GM19023 (cell line): ENCODE results near the gene MTRFR.

Source experiments
- ATAC-seq: cut with Tn5 transposase; IDR thresholded peaks from one replicate; pipeline ENCODE4 v1.9.1; 2021; ENCODE audit warnings: mild to moderate bottlenecking, moderate library complexity; ENCODE audit not compliant: unreplicated experiment

The MTRFR gene

DNA sequence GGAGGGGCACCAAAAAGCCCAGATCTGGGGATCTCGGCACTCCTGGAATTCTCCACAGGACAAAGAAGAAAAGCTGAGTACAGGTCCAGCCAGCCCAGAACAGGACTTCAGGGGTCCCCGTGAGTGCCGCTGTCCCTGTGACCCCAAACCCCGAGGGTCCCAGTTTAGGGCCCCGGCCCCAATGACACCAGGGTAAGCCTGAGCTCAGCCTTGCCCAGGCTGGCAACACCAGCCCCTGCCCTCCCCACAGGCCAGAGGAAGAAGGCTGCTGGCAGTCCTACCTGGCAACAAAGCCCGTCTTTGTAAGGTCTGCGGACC lies 36.6 kb downstream of the MTRFR start:
- no peak for ATAC-seq

DNA sequence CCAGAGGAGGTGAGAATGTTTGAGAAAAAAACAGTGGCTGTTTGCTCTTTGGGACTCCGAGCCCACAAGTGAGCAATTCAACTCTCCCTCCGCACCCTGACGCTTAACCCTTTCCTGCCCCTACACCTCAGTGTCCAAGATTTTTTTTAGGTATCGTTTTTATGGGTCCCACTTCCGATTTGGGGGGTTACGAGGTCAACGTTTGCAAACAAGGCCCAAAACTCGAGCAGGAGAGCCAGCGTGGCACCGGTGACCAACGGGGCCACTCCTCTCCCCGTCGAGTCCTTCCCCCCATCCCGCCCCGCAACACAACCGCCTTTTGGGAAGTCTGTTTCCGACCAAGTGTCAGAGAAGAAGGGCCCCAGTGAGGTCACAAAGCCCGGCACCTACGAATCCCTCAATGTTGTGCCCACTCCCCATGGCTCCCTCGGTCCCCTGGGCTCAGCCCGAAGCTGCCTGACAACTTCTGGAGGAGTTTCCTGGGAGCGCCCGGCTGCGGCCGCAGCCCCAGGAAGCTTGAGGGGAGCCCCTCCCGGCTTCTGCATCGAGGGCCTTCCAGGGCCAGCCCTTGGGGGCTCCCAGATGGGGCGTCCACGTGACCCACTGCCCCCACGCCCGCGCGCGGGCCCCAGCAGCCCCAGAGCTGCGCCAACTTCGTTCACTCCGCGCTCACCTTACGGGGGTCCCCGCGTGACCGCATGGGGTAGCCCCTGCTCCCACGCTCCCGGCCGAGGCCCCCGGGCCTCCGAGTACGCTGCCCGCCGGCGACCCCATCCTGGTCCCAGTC lies 37.2 kb downstream of the MTRFR start:
- ATAC-seq, result peak; percentile 11

DNA sequence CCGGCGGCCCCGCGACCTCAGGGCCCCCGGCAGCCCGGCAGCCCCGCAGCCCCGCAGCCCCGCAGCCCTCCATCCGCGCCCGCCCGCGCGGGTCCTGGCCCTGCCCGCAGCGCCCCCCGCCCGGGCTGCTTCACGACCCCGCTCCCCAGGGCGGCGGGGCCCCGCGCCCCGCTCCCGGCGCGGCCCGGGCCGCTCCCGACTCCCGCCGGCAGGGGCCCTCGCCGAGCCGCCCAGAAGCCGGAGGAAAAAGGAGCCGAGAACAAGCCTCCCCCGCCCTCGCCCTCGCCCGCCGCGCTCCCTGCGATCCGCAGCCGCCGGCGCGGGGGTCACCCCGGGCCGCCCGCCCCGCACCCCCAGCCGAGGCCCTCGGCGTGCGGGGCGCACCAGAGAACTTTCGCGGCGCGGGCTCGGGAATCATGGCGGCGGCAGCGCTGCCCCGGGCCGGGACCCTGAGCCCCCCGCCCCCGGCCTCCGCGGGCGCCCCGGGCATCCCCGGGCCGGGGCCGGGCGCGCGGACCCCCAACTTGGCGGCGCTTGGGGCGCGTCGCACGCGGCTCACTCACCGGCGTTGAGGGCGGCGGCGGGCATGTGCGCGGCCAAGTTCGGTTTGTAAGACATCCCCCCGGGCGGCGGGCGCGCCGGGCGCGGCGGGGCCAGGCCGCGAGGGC lies 37.9 kb downstream of the MTRFR start:
- ATAC-seq, result peak; percentile 70

DNA sequence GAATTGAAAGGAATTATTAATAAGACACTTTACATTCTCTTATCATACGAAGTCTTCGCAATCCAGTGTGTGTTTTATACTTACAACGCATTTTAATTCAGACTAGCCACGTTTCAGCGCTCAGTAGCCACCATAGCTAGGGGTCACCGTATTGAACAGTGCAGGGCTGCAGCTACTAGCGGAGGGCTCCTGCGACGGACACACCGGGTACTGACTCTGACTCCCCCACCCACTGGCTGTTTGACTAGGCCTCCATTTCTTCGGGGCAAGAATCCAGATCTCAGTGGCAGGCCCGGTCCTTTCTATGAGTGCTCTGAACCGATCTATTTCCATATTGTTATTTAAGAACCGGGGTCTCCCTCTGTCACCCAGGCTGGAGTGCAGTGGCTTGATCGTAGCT lies 39.9 kb downstream of the MTRFR start:
- ATAC-seq, result no peak

DNA sequence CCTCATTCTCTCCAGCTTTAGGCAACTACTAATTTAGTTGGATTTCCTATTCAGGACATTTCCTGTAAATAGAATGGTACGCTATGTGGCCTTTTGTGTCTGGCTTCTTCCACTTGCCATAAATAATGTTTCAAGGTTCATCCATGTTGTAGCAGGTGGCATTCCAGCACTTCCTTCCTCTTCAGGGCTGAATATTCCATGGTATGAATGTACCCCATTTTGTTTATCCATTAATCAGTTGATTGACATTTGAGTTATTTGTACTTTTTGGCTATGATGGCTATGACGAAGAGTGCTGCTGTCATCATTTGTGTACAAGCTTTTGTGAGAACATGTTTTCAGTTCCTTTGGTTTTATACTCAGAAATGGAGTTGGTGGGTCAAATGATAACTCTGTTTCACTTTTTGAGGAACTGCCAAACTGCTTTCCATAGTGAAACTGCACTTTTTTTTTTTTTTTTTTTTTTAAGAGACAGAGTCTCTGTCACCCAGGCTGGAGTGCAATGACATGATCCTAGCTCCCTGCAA lies 44.9 kb downstream of the MTRFR start:
- peak; percentile 45 for ATAC-seq

DNA sequence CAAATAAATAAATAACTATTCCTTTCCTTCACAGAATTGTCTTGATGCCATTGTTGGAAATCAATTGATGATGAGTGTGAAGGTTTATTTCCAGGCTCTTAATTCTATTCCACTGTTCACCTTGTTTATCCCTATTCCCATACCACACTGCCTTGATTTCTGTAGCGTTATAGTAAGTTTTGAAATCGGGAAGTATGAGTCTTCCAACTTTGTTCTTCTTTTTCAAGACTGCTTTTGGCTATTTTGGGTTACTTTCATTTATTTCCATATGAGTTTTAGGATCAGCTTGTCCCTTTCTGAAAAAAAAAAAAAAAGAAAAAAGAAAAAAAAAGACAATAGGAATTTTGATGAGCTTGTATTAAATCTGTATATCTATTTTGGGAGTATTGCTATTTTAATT lies 47.7 kb downstream of the MTRFR start:
- no peak for ATAC-seq

DNA sequence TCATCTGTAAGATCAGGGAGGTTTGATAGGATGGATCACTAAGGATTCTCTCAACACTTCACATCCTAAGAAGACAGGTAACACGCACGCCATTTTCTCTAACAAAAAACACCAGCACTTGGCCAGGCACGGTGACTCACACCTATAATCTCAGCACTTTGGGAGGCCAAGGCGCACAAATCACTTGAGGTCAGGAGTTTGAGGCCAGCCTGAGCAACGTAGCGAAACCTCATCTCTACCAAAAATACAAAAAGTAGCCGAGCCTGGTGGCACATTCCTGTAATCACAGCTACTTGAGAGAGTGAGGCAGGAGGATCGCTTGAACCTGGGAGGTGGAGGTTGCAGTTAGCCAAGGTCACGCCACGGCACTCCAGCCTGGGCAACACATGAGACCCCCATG lies 48.9 kb downstream of the MTRFR start:
- ATAC-seq, result no peak

DNA sequence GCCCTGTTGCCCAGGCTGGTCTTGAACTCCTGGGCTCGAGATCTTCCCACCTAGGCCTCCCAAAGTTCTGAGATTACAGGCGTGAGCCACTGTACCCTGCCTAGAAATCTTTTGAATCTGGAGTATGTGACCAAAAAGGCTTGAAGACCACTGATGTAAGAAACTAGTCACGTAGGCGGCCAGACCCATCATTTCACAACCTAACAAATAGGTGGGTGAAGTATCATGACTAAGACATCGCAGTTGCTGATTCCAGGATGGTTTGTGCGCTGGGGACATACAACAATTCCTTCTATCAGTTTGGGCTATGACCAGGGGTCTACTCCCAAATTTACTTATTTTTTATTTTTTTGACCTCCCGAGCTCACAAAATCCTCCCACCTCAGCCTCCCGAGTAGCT lies 50.2 kb downstream of the MTRFR start:
- ATAC-seq, result no peak

DNA sequence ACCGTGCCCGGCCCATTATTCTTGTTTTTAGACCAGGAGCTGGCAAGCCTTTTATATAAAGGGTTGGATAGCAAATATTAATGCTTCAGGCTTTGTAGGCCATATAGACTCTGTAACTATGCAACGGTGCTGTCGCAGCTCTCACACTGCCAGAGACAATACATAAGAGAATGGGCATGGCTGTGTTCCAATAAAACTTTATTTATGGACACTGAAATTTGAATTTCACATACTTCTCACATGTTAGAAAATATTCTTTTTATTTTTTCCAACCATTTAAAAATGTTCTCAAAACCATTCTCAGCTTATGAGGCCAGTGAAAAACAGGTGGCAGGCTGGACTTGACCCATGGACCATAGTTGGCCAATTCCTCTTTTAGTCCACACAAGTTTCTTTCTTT lies 51.4 kb downstream of the MTRFR start:
- no peak for ATAC-seq

DNA sequence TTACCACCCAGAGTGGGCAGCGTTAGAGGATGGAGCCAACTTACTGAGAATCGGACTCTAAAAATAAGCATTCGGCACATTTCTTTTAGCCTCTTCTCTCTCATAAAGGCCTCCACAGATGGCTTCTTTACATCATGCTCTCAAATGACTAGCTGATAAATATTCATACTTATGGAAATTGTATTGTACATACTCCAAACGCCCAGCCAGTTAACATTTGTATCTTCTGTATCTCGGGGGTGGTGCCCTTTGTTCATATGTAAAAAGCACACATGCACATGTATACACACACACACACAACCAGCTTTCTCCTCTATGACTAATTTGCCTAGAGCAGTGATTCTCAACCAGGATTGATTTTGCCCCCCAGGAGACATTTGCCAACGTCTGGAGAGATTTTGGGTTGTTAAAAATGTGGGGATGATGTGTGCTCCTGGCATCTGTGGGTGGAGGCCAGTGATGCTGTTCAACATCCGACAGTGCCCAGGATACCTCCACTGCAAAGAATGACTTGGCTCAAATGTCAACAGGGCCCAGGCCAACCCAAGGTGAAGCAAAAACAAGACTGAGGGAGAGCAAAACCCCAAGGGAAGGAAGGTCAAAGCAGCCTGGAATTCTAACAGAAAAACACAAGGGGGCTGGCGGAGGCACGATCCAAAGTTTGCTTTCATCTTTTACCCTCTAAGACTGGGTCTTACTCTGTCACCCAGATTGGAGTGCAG lies 53.6 kb downstream of the MTRFR start:
- no peak for ATAC-seq

DNA sequence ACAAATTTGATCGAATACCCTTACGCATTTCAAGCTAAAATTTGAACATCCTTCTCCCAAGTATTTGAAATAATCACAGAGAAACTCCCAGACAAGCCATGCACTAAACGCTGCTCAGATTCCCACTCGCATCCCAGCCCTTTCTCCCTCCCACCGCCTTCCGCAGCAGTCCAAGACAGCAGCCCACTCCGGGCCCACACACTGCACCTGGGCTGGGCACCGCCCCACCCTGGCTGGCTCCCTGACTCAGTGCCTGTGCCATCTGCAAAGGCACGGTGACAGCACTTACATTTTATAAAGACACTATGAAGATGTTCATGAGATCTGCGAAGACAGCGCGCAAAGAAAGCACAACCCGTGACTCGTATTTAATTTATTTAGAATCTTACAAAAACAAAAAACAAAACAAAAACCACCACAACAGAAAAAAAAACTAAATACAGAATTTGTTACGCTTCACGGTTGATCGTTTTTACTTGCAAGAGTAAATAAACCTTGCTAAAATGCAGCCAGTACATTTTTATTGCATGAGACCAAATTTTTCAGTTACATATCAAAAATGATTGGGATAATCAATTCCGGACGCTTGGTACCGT lies 55.6 kb downstream of the MTRFR start:
- no peak for ATAC-seq

DNA sequence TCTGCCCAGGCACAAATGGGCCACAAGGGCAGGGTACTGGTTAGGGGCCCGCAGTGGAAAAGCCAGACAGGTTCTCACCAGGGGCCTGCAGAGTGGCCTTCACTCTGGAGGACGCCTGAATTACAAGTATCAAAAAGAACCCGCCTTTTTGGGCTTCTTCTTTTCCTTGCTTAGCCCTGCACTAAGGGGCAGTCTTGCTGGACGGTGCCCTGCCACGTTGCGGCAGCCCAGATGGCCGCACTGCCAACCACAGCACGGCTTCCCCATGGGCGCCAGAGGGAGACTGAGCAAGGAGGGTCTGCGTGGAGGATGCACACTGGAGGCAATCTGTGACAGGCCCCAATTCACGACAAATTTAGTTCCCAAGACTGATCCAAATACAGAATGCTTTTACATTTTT lies 56.7 kb downstream of the MTRFR start:
- ATAC-seq, result no peak

DNA sequence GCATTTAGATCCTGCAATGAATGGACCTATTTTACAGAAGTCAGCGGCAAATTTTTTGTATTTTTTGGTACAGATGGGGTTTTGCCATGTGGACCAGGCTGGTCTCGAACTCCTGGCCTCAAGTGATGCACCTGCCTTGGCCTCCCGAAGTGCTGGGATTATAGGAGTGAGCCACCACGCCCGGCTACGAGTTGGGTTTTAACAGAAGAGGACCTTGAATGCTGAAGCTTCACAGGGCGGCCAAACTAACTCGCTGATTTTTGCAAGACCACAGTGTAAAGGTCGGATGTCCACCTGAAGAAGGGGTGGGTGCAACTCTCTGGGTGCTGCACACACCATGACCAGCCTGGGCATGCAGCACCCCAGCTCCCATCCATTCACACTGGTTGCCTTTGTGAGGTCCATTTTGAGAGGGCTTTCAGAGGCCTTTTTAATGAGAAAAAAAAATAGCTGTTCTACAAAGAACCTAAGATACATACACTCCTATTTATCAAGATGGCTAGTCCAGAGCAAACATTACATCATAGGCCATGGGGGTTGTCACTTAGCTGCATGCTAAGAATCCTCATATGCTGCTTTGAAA lies 60.0 kb downstream of the MTRFR start:
- ATAC-seq, result no peak

DNA sequence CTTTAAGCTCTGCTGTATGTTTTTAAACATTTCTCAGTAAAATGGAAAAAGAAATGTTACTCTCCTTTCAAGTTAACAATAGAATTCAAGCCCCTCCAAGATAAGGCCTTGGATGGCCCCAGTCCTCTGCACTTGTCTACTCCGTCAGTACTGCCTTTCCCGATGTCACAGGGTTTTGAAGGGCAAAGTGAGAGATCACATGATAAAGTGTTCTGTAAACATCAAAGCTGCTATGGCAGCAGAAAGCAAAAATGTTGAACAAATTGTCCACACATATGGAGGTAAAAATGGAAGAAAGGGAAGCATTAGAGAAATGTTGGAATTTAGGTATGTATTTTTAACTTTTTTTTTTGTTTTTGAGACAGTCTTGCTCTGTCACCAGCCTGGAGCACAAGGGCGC lies 71.9 kb downstream of the MTRFR start:
- no peak for ATAC-seq

DNA sequence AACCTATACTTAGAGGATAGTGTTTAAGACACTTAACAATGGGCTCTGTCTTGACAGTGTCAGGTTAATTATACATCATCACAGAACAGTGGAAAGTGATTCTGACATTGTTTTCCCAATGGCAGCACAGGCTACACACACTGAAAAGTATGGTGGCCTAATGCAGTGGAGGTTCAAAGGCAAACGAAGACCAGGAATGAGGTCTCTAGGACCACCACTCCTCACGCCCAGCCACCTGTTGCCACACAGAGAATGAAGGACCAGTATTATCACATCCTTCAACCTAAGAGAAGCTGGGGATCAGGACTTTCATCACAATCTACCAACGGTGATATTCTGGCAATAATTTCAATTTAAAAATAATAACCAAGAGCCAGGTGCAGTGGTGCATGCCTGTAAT lies 73.0 kb downstream of the MTRFR start:
- no peak for ATAC-seq
